Measurements from ENCODE around the gene MAD1L1. TPM values are rescaled to one million over a fixed set of nuclear protein-coding genes. Genes with fewer than 3 reads are reported as not detected.

The MAD1L1 gene
- total and polyA plus RNA-seq, 2 of the 8 experiments (the other 6 are each of a cell fraction or from before 2014, with no cell fraction given) = 40.4 to 44.6 TPM

- Histone ChIP-seq H3K79me1 (ENCODE audit: low read depth, low read length) (no peaks in the 10 kb centered on the region; the same call in 1 of the 2 replicates), H3K4me1 (replicated peaks in 1 of 4; ENCODE audit: control insufficient read depth in 3 of 4, insufficient read depth in 4 of 4, low read length in 3 of 4) (no peaks in the 10 kb centered on the region; a peak in 2 of 7 replicates), H3K36me3 (ENCODE audit: control insufficient read depth in 2 of 4, insufficient read depth in 4 of 4, low read length in 3 of 4) (peaks cover 0 to 2% (median 0%) of the 10 kb centered on the region in 4 experiments; a peak in 1 of 8 replicates), H4K5ac (ENCODE audit: insufficient read length, low read depth, low read length) (no peak overlapping the region), H3K79me2 (ENCODE audit: control insufficient read depth in 1 of 2, insufficient read depth in 2 of 2, low read length in 2 of 2) (no peaks in the 10 kb centered on the region), H2BK20ac (ENCODE audit: low read length) (no peak overlapping the region), H3K23me2 (ENCODE audit: low read depth, low read length) (no peaks in the 10 kb centered on the region), H4K20me1 (replicated peaks in 1 of 2; ENCODE audit: control insufficient read depth in 1 of 2, insufficient read depth in 2 of 2, low read length in 2 of 2) (no peaks in the 10 kb centered on the region), H3K9me3 (ENCODE audit: insufficient read depth in 2 of 2, low read depth in 1 of 2, low read length in 1 of 2) (peaks cover 0 to 2% of the 10 kb centered on the region in 2 experiments; a peak in 1 of 4 replicates), H2BK15ac (ENCODE audit: low read length) (no peak overlapping the region), H3K4ac (replicated peaks; ENCODE audit: insufficient read length, low read depth, low read length) (no peak overlapping the region), H2BK120ac (replicated peaks; ENCODE audit: low read depth, low read length) (no peak overlapping the region), H3K4me2 (ENCODE audit: insufficient read depth in 1 of 2, low read depth in 2 of 2, low read length in 2 of 2) (no peak overlapping the region), H3K18ac (ENCODE audit: extremely low read depth, low read length) (no peak overlapping the region), H3K9ac (replicated peaks in 1 of 4; ENCODE audit: extremely low read depth in 1 of 4, low read depth in 3 of 4, low read length in 3 of 4) (no peak overlapping the region), H4K91ac (replicated peaks; ENCODE audit: insufficient read length, low read length) (no peak overlapping the region), H2AFZ (ENCODE audit: low read length) (no peak overlapping the region), H3K4me3 (ENCODE audit: extremely low read depth in 1 of 4, insufficient read depth in 2 of 4, low read depth in 3 of 4, low read length in 4 of 4) (no peak overlapping the region), H3K27me3 (replicated peaks in 1 of 4; ENCODE audit: control insufficient read depth in 3 of 4, extremely low read depth in 1 of 4, insufficient read depth in 3 of 4, low read length in 3 of 4) (no peaks in the 10 kb centered on the region), H4K8ac (ENCODE audit: extremely low read depth, insufficient read depth, low read length) (no peak overlapping the region), H3K27ac (ENCODE audit: low read depth, low read length) (no peak overlapping the region), H2BK12ac (ENCODE audit: low read depth, low read length) (no peak overlapping the region), H2BK5ac (ENCODE audit: low read depth, low read length) (no peak overlapping the region), H2AK5ac (ENCODE audit: low read depth, low read length) (no peak overlapping the region), H3K56ac (replicated peaks; ENCODE audit: insufficient read length, low read depth, low read length) (no peak overlapping the region), H3K23ac (ENCODE audit: insufficient read length) (no peak overlapping the region), H3K14ac (ENCODE audit: insufficient read length) (no peak overlapping the region)
- POLR2A ChIA-PET (ENCODE audit: partially characterized antibody) = no interaction called here
- TF ChIP-seq MAFK (IDR thresholded peaks at IDR 0.05; ENCODE audit: low read depth, low read length) (no peak), HDAC2 (IDR thresholded peaks at IDR 0.05; ENCODE audit: borderline replicate concordance in 1 of 2, low read depth in 2 of 2, low read length in 2 of 2) (no peak), POU5F1 (IDR thresholded peaks at IDR 0.05; ENCODE audit: low read depth, low read length) (no peak), SIRT6 (IDR thresholded peaks at IDR 0.05; ENCODE audit: low read length) (no peak), SP2 (IDR thresholded peaks at IDR 0.05; ENCODE audit: low read length) (no peak)
- 94% methylated on average over 28 of the region's 28 CpGs; no CpG with 5 or more reads in 1 of the 2 experiments for WGBS, 2 experiments (ENCODE audit: extremely low coverage in 1 of 2, insufficient coverage in 1 of 2, insufficient read length in 1 of 2, insufficient replicate concordance in 2 of 2, low coverage in 1 of 2, low lambda C conversion rate in 2 of 2, missing lambda C conversion rate in 1 of 2)
- no peak for DNase-seq (ENCODE audit: low read depth in 1 of 2, low spot score in 2 of 2)
- FAIRE-seq = no peak
- CTCF ChIA-PET (ENCODE audit: partially characterized antibody) = interaction anchor here (0.9 to 1.3 kb wide), 2 partner anchors 12 to 16 kb away, joined by 3 to 5 read pairs; no protein-coding TSS in a partner anchor
Observed at GRCh38 chr7:2066251-2066919, 166.4 kb downstream of the MAD1L1 start.
